ENCODE measurements around the gene ESAM. TPM values are rescaled to one million over a fixed set of nuclear protein-coding genes. Genes with fewer than 3 reads are reported as not detected.

Gene ESAM
- total and polyA plus RNA-seq, 2 donors: 13.3 to 66.2 TPM

DNA sequence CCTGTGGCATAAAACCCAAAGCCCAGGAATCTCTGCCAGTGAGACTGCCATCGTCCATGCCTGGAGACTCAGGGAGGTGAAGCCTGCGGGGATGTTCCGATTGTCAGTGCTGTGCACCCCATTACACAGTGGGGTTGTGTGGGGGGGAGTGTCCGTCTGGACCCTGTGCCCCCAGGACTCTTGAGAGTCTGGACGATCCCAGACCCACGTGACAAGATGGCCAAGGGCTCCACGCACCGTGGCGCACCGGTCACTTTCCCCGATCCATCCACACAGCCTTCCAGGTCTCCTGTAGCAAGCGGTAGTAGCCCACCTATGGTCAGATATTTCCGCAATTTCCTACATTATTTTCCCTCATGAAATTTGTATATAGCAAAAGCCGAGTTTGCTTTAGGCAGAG is 43.3 kb downstream of the ESAM start:
- H3K36me3 ChIP-seq (ENCODE audit: insufficient read depth): no peaks in the 10 kb centered on the region
- DNase-seq (ENCODE audit: extremely low spot score): no peak
- no peak overlapping the region for H3K4me3 ChIP-seq (ENCODE audit: low read depth, low read length)
- H3K4me1 ChIP-seq (ENCODE audit: insufficient read depth): no peaks in the 10 kb centered on the region
- H3K27ac ChIP-seq (ENCODE audit: low read depth): no peak overlapping the region
- 31% methylated on average over 14 of the region's 14 CpGs for WGBS

DNA sequence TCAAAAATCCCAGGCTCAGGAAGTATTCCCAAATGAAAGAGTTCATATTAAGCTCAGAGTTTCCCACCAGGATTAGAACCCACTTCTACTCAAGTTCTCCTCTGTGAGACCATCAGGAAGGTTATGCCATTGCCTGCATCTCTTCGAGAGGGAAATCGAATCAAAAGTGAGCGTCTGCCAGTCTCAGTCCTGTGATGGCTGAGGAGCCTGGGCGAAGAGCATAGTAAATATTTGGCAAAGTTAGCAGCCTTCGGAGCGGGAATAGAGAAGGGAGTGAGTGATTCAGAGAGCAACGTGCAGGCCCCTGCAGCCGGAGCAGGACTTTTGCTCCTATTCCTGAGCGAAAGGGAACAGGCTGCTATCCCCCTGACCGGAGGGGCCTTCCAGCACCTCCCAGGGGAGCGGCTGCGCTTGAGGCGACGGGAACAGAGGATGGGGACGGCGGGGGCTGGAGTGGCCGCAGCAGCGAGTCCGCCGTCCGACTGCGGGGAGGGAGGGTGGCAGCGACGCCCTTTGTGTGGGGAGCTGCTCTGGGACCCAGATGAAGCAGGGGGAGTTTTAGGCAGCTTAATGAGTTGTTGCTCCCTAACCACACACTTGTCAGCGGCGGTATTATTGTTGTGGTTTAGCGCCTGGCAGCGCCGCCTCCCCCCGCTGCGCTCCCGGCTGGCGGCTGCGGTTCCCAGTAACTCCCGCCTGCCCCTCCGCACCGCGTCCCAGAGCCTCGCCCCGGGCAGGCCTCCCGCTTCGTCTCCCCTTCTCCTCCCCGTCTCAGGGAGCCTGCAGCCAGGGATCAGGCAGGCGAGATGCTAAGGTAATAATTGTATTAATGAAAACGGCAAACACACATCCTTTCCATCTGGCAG is 44.1 kb downstream of the ESAM start:
- Histone ChIP-seq H3K4me3 (ENCODE audit: low read depth, low read length) (peak overlapping the region; percentile 5), H3K36me3 (ENCODE audit: insufficient read depth) (no peaks in the 10 kb centered on the region), H3K4me1 (ENCODE audit: insufficient read depth) (no peaks in the 10 kb centered on the region), H3K27ac (ENCODE audit: low read depth) (no peak overlapping the region)
- DNase-seq (ENCODE audit: extremely low spot score): no peak
- WGBS: 1% methylated on average over 45 of the region's 45 CpGs

DNA sequence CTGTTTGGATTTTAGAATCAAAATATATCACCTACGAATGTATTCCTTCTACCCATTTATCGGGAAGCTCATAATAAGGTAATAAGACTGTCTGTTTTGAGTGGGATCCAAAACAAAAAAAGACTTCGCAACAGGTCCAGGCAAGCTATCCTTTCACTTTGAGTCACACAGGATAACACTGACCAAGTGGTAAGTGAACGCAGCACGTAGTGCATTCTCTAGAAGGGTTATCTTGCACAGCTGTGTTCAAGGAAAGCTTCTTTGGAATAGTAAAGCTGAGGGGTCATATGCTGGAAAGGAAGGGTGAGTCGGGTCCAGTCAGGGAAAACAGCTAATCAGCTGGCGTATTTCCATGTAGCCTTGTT is 44.7 kb downstream of the ESAM start:
- Histone ChIP-seq H3K4me1 (ENCODE audit: insufficient read depth) (no peaks in the 10 kb centered on the region), H3K36me3 (ENCODE audit: insufficient read depth) (no peaks in the 10 kb centered on the region), H3K27ac (ENCODE audit: low read depth) (no peak overlapping the region), H3K4me3 (ENCODE audit: low read depth, low read length) (no peak overlapping the region)
- DNase-seq (ENCODE audit: extremely low spot score): no peak
- WGBS: 40% methylated on average over 7 of the region's 7 CpGs

DNA sequence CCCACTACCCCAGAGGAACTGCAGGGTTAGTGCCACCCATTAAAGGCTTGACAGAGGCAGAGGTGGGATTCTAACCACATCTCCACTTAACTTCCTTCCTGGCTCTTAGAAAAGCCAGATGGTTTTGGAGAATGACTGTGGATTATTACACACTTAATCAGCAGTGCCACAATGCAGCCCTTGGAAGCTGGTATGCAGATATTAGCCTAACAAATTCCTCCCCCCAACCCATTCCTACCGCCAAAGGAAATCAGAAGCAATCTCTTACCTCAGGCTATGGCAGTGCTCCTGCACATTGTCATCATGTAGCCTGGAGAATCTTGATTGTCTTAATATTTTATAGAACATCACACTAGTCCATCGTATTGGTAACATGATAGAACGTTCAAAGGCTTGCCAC is 45.5 kb downstream of the ESAM start:
- WGBS: 51% methylated on average over 3 of the region's 3 CpGs

DNA sequence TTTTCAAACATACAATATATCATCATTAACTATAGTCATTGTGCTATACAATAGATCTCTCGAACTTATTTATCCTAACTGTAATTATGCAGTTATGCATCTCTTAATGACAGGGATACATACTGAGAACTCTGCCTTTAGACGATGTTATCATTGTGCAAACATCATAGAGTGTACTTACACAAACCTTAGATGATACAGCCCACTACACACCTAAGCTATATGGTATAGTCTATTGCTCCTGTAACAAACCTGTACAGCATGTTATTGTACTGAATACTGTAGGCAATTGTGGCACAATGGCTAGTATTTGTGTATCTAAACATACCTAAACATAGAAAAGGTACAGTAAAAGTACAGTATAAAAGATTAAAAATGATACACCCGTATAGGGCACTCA is 49.7 kb downstream of the ESAM start:
- H3K27ac ChIP-seq (ENCODE audit: low read depth): no peak overlapping the region
- no peak for DNase-seq (ENCODE audit: extremely low spot score)
- H3K36me3 ChIP-seq (ENCODE audit: insufficient read depth): no peaks in the 10 kb centered on the region
- no peak overlapping the region for H3K4me3 ChIP-seq (ENCODE audit: low read depth, low read length)
- H3K4me1 ChIP-seq (ENCODE audit: insufficient read depth): no peaks in the 10 kb centered on the region
- 83% methylated on average over 3 of the region's 3 CpGs for WGBS

More for the DNA sequence above, 45.5 kb downstream of the ESAM start:
- H3K4me3 ChIP-seq (ENCODE audit: low read depth, low read length): no peak overlapping the region
- no peaks in the 10 kb centered on the region for H3K36me3 ChIP-seq (ENCODE audit: insufficient read depth)
- H3K4me1 ChIP-seq (ENCODE audit: insufficient read depth): no peaks in the 10 kb centered on the region
- DNase-seq (ENCODE audit: extremely low spot score): no peak
- no peak overlapping the region for H3K27ac ChIP-seq (ENCODE audit: low read depth)

DNA sequence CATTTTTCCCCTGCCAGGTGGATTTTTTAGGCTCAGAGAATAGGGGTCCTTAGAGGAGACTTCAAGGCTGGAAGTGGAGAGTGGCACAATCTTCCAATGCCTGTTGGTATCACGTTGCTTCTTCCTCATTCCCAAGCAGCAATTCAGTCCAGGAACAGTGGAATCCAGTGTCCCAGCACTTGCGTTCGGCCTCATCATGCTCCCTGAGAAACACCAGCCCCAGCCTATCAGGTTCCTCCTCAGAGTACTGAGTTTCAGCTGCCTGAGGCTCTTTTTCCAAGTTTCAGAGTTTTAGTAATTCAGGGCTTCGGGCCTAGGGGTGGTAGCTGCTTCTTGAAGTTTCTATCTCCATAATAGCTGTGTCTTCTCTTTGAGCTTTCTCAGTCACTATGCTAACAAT is 54.3 kb downstream of the ESAM start:
- DNase-seq (ENCODE audit: extremely low spot score): no peak
- Histone ChIP-seq H3K27ac (ENCODE audit: low read depth) (no peak overlapping the region), H3K36me3 (ENCODE audit: insufficient read depth) (no peaks in the 10 kb centered on the region), H3K4me3 (ENCODE audit: low read depth, low read length) (no peak overlapping the region), H3K4me1 (ENCODE audit: insufficient read depth) (no peaks in the 10 kb centered on the region)
- 85% methylated on average over 4 of the region's 4 CpGs for WGBS

Other genes with a start within 250 kb of the ESAM start
- not detected for gene OR8B12, start 218.6 kb downstream of the ESAM start, total RNA-seq
- not detected for gene OR8B12, start 218.6 kb downstream of the ESAM start, polyA plus RNA-seq
- not detected for gene OR8A1, start 192.3 kb downstream of the ESAM start, total RNA-seq
- not detected for gene OR8A1, start 192.3 kb downstream of the ESAM start, polyA plus RNA-seq
- not detected for gene PANX3, start 150.9 kb downstream of the ESAM start, total RNA-seq
- not detected for gene PANX3, start 150.9 kb downstream of the ESAM start, polyA plus RNA-seq
- gene TBRG1, start 139.4 kb downstream of the ESAM start, total RNA-seq: 25.0 TPM
- 32.8 TPM for gene TBRG1, start 139.4 kb downstream of the ESAM start, polyA plus RNA-seq
- 7.8 TPM for gene SIAE, start 88.6 kb downstream of the ESAM start, total RNA-seq
- 11.6 TPM for gene SIAE, start 88.6 kb downstream of the ESAM start, polyA plus RNA-seq
- gene SPA17, start 88.4 kb downstream of the ESAM start, total RNA-seq: 5.7 TPM
- gene SPA17, start 88.4 kb downstream of the ESAM start, polyA plus RNA-seq: 4.4 TPM
- 0.37 TPM for gene NRGN, start 22.3 kb downstream of the ESAM start, total RNA-seq
- 5.1 TPM for gene NRGN, start 22.3 kb downstream of the ESAM start, polyA plus RNA-seq
- gene VSIG2, start 10.0 kb downstream of the ESAM start, total RNA-seq: 27.5 TPM
- gene VSIG2, start 10.0 kb downstream of the ESAM start, polyA plus RNA-seq: 36.4 TPM
- 28.8 TPM for gene MSANTD2, start 38.1 kb upstream of the ESAM start, total RNA-seq
- 8.7 TPM for gene MSANTD2, start 38.1 kb upstream of the ESAM start, polyA plus RNA-seq
- 18.0 TPM for gene ROBO3, start 103.1 kb upstream of the ESAM start, total RNA-seq
- gene ROBO3, start 103.1 kb upstream of the ESAM start, polyA plus RNA-seq: 18.1 TPM
- 19.7 TPM for gene ROBO4, start 135.6 kb upstream of the ESAM start, total RNA-seq
- gene ROBO4, start 135.6 kb upstream of the ESAM start, polyA plus RNA-seq: 13.5 TPM
- not detected for gene HEPN1, start 157.0 kb upstream of the ESAM start, total RNA-seq
- gene HEPN1, start 157.0 kb upstream of the ESAM start, polyA plus RNA-seq: not detected
- not detected for gene HEPACAM, start 173.8 kb upstream of the ESAM start, total RNA-seq
- 0.49 TPM for gene HEPACAM, start 173.8 kb upstream of the ESAM start, polyA plus RNA-seq
- gene CCDC15, start 191.9 kb upstream of the ESAM start, total RNA-seq: 12.1 TPM
- gene CCDC15, start 191.9 kb upstream of the ESAM start, polyA plus RNA-seq: 0.79 TPM

All from urinary bladder (tissue), 4 donors.